ENCODE results near the gene EPHA4.

DNA sequence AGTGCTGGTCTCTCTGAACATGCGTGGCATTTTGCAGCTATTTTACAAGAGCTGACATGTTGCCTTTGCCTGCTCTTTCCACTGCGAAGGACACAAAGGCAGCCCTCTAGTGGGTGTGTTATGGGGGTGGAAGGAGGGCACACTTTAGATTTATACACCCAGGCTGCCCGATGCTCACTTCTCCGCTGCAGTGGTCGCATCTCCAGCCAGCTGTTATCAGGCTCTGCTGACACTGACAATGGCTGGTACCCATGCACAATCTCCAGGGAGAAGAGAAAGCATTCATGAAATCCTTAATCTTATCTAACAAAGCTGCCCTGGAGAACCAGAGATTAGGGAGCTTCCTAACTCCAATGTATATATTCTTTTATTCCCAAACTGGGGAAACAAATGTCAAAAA lies 113.5 kb downstream of the EPHA4 start:
- TF ChIP-seq, protein P1, sequence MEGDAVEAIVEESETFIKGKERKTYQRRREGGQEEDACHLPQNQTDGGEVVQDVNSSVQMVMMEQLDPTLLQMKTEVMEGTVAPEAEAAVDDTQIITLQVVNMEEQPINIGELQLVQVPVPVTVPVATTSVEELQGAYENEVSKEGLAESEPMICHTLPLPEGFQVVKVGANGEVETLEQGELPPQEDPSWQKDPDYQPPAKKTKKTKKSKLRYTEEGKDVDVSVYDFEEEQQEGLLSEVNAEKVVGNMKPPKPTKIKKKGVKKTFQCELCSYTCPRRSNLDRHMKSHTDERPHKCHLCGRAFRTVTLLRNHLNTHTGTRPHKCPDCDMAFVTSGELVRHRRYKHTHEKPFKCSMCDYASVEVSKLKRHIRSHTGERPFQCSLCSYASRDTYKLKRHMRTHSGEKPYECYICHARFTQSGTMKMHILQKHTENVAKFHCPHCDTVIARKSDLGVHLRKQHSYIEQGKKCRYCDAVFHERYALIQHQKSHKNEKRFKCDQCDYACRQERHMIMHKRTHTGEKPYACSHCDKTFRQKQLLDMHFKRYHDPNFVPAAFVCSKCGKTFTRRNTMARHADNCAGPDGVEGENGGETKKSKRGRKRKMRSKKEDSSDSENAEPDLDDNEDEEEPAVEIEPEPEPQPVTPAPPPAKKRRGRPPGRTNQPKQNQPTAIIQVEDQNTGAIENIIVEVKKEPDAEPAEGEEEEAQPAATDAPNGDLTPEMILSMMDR (IDR thresholded peaks at IDR 0.05): no peak
- no peak for TF ChIP-seq ZFX (IDR thresholded peaks at IDR 0.05; ENCODE audit: borderline replicate concordance)

Measured in 22Rv1 (cell line).